RCC 7860 (cell line): Measurements from ENCODE around the gene ACAN.

Source experiments
- DNase-seq: peaks from one replicate; pipeline ENCODE4 v3.0.0-alpha.2; 2015; ENCODE audit warnings: low spot score
- FAIRE-seq: peaks from 2 replicates; lab custom pipeline; 2012; peaks lifted over from hg19 to GRCh38; lab: Jason Lieb, UNC

Gene ACAN

DNA sequence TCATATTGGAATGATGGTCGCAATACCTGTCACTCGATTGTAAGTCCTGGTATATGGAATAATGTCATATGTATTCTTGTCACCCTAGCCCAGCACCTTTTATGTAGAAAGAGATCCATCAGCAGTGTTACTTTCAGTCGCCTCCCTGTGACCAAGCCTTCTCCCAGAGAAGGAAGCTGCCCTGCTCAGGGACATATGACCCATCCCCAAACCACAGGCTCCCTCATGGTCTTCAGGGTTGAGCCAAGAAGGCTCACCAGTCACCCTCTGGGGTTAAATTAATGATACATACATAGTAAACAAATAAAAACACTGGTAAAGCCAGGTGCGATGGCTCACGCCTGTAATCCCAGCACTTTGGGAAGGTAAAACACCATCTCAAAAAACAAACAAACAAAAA, 114.5 kb downstream of the ACAN start:
- DNase-seq, result no peak
- FAIRE-seq, result no peak

DNA sequence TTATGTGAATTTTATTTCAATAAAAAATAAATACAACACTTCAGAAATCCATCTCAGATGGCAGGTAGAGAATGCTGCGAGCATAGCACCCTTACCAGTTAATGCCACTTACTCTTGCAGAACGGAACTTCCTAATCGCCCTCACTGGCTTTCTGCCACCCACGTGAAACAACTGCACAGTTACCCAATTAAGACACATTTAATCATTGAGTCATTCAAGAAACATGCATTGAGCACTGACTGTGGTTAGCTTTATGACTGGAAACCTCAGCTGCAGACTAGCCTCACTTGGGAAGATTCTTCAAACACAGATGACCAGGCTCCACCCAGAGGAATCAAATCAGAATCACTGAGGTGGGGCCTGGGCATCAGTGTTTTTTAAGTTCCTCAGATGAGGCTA, 115.5 kb downstream of the ACAN start:
- DNase-seq, result peak; percentile 98
- peak; percentile 95 for FAIRE-seq

DNA sequence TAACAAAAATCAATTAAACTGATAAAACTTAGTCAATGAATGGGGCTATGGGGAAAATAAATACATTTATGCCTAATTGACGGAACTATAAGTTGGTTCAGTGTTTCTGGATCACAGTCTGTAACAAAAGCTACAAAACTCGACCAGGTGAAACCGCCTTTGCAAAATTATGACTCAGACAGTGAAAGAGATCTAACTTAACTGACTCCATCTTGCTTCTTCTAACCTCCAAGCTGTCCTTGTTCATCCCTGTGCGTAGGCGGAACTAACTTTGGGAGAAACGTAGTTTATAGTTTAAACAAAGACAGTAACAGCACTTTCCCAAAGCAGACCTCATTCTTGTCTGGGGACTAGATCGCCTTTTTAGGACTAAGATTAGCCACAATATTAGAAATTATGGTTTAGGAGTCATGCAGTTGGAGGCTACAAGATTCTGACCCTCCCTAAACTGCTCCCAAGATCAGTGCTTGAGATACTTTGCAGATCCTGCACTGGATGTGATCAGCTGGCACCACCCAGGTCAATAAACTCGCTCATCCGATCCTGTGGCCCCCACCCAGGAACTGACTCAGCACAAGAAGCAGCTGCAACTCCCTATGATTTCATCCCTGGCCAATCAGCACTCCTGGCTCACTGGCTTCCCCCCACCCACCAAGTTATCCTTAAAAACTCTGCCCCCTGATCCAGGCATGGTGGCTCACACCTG, 117.1 kb downstream of the ACAN start:
- DNase-seq (peak; percentile 79), FAIRE-seq (peak; percentile 73)

- DNase-seq (peak; percentile 83), FAIRE-seq (peak; percentile 88)
These were observed 117.7 kb downstream of the ACAN start for GRCh38 chr15:88920892-88921435.
